GM06990 (cell line): ENCODE data around the gene VIPR2.
"Not testable (repeated sequence)": the region's sequence is repeated elsewhere in the genome, so short reads cannot be mapped to it uniquely, and the experiment has no call there.

ENCODE experiments used
- DNase-seq: peaks from one replicate; pipeline ENCODE4 v3.0.0-alpha.2; 2011; ENCODE audit not compliant: insufficient read length; ENCODE audit errors: extremely low read depth
- H3K27me3 ChIP-seq: replicated peaks from 2 replicates; pipeline ENCODE4 v1.6.0; 2011; ENCODE audit warnings: low read length; ENCODE audit not compliant: control insufficient read depth, insufficient read depth
- H3K36me3 ChIP-seq: 2 replicates; pipeline ENCODE4 v1.5.1; 2011; ENCODE audit warnings: low read length; ENCODE audit not compliant: control insufficient read depth, insufficient read depth
- H3K4me3 ChIP-seq: replicated peaks from 2 replicates; pipeline ENCODE4 v1.5.1; 2011; ENCODE audit warnings: low read depth, mild to moderate bottlenecking, control low read depth, low read length
- TF ChIP-seq, protein P1 (sequence below): IDR thresholded peaks from 2 replicates; pipeline ENCODE4 v1.5.1; 2011; ENCODE audit warnings: low read length, control low read depth, mild to moderate bottlenecking, inconsistent platforms; ENCODE audit not compliant: insufficient read depth, poor library complexity, severe bottlenecking

VIPR2 gene

DNA sequence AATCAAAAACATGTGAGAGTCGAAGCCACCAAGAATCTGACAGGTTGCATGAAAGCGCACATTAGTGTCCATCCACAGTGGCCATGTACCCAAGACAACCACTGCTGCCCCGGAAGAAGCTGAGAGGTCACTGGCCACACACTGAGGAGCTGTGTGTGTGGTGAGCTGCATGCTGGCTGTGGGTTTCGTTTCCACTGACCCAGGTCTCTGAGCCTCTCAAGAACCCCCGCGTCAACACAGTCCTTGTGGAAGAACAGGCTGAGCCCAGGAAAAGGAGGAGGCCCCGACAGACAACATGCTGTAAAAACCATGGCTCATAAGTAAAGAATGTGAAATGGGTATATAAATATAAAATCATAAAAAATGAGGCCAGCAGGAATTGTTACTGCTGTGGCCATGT, 8.2 kb downstream of the VIPR2 start:
- H3K36me3 ChIP-seq, result no peaks in the 10 kb centered on the region
- no peak overlapping the region for H3K4me3 ChIP-seq
- TF ChIP-seq, protein P1, sequence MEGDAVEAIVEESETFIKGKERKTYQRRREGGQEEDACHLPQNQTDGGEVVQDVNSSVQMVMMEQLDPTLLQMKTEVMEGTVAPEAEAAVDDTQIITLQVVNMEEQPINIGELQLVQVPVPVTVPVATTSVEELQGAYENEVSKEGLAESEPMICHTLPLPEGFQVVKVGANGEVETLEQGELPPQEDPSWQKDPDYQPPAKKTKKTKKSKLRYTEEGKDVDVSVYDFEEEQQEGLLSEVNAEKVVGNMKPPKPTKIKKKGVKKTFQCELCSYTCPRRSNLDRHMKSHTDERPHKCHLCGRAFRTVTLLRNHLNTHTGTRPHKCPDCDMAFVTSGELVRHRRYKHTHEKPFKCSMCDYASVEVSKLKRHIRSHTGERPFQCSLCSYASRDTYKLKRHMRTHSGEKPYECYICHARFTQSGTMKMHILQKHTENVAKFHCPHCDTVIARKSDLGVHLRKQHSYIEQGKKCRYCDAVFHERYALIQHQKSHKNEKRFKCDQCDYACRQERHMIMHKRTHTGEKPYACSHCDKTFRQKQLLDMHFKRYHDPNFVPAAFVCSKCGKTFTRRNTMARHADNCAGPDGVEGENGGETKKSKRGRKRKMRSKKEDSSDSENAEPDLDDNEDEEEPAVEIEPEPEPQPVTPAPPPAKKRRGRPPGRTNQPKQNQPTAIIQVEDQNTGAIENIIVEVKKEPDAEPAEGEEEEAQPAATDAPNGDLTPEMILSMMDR, result no peak
- no peak for DNase-seq
- no peaks in the 10 kb centered on the region for H3K27me3 ChIP-seq

GRCh38 chr7:159136013-159136412, 8.7 kb downstream of the VIPR2 start:
- Histone ChIP-seq H3K36me3 (no peaks in the 10 kb centered on the region), H3K27me3 (no peaks in the 10 kb centered on the region), H3K4me3 (no peak overlapping the region)
- TF ChIP-seq, protein P1, result no peak
- DNase-seq, result no peak

GRCh38 chr7:159132670-159133443, 11.8 kb downstream of the VIPR2 start:
- H3K4me3 ChIP-seq, H3K36me3 ChIP-seq, H3K27me3 ChIP-seq, DNase-seq: not testable (repeated sequence)

- TF ChIP-seq, protein P1, result no peak
- DNase-seq, result no peak
- Histone ChIP-seq H3K27me3 (no peaks in the 10 kb centered on the region), H3K36me3 (no peaks in the 10 kb centered on the region), H3K4me3 (no peak overlapping the region)
Measured at GRCh38 chr7:159130820-159131219, 13.8 kb downstream of the VIPR2 start.

DNA sequence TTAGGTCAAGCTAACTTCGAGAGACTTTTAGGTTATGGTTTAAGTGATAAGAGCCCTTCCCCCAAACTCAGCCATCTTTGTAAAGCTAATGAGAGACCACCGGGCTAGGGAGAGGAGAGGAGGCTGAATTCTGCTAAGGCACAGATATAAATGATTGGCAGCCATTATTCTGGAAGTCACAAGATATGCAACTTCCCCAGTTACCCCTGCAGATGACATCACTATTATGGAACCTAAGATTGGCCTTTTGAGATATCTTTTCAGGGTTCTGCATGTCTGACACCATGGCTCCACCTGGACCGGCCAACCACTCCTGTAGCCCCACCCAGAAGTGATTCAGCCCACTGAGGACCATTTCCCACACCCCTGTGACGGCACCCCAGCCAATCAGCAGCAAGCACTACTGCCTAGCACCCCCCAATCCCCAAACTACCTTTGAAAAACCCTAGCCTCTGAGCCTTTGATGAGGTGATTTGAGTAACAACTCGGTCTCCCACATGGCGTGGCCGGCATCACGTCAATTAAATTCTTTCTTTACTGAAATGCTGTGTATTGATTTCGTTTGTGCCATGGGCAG, 14.4 kb downstream of the VIPR2 start:
- Histone ChIP-seq H3K4me3 (no peak overlapping the region), H3K36me3 (no peaks in the 10 kb centered on the region), H3K27me3 (no peaks in the 10 kb centered on the region)
- DNase-seq, result no peak
- TF ChIP-seq, protein P1, result no peak

GRCh38 chr7:159128767-159129166, 15.9 kb downstream of the VIPR2 start:
- no peak for DNase-seq
- H3K36me3 ChIP-seq, result no peaks in the 10 kb centered on the region
- H3K4me3 ChIP-seq, result no peak overlapping the region
- TF ChIP-seq, protein P1, result no peak
- H3K27me3 ChIP-seq, result no peaks in the 10 kb centered on the region
